ENCODE measurements around the gene SETBP1.

GRCh38 chr18:44857081-44857480, 176.4 kb downstream of the SETBP1 start:
- TF ChIP-seq, protein P1, sequence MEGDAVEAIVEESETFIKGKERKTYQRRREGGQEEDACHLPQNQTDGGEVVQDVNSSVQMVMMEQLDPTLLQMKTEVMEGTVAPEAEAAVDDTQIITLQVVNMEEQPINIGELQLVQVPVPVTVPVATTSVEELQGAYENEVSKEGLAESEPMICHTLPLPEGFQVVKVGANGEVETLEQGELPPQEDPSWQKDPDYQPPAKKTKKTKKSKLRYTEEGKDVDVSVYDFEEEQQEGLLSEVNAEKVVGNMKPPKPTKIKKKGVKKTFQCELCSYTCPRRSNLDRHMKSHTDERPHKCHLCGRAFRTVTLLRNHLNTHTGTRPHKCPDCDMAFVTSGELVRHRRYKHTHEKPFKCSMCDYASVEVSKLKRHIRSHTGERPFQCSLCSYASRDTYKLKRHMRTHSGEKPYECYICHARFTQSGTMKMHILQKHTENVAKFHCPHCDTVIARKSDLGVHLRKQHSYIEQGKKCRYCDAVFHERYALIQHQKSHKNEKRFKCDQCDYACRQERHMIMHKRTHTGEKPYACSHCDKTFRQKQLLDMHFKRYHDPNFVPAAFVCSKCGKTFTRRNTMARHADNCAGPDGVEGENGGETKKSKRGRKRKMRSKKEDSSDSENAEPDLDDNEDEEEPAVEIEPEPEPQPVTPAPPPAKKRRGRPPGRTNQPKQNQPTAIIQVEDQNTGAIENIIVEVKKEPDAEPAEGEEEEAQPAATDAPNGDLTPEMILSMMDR (IDR thresholded peaks at IDR 0.05) = no peak
- TF ChIP-seq EZH2phosphoT487 (IDR thresholded peaks at IDR 0.05) = no peak

Data from neural progenitor cell (in vitro differentiated cells).